Activated CD8-positive, alpha-beta T cell treated with anti-CD3 and anti-CD28 coated beads for 36 hours (primary cell): Measurements from ENCODE around the gene PSPH. TPM values are rescaled to one million over a fixed set of nuclear protein-coding genes. Genes with fewer than 3 reads are reported as not detected.
A peak's percentile ranks its signal among the peaks of the same experiment; 100 is the strongest.
"Not testable (repeated sequence)": the region's sequence is repeated elsewhere in the genome, so short reads cannot be mapped to it uniquely, and the experiment has no call there.

ENCODE experiments used
- ATAC-seq: fragments of 200-7000 bp; cut with Tn5 transposase; one replicate; pipeline ENCODE4 v1.10.0; 2021; ENCODE audit warnings: mild to moderate bottlenecking, moderate library complexity
- CTCF ChIA-PET: fragments of 350-600 bp; sonication (Branson Sonifier 250); formaldehyde crosslinking; loops from one replicate; lab custom pipeline; 2021; ENCODE audit warnings: antibody characterized with exemption; lab: Charles Lee
- POLR2A ChIA-PET: fragments of 350-600 bp; sonication (Branson Sonifier 250); formaldehyde crosslinking; loops from one replicate; lab custom pipeline; 2021; ENCODE audit warnings: antibody characterized with exemption; lab: Charles Lee
- DNase-seq: peaks from one replicate; pipeline ENCODE4 v3.0.0-alpha.2; 2020
- H3K27ac Mint-ChIP-seq: one replicate; pipeline ENCODE4 v1.8.0; 2021; ENCODE audit warnings: mild to moderate bottlenecking, mixed read lengths
- H3K27me3 Mint-ChIP-seq: one replicate; pipeline ENCODE4 v1.8.0; 2021; ENCODE audit warnings: mixed read lengths
- H3K36me3 Mint-ChIP-seq: one replicate; pipeline ENCODE4 v1.8.0; 2021; ENCODE audit warnings: low read depth, mixed read lengths
- H3K4me1 Mint-ChIP-seq: one replicate; pipeline ENCODE4 v1.8.0; 2021; ENCODE audit warnings: low read depth, mixed read lengths
- H3K4me3 Mint-ChIP-seq: one replicate; pipeline ENCODE4 v1.8.0; 2021; ENCODE audit warnings: mild to moderate bottlenecking, moderate library complexity, mixed read lengths
- H3K9me3 Mint-ChIP-seq: one replicate; pipeline ENCODE4 v1.8.0; 2021; ENCODE audit warnings: mixed read lengths
- intact Hi-C: fragments of 100-400 bp; cut with micrococcal nuclease; formaldehyde crosslinking; loops from one replicate; pipeline ENCODE4 v1.10.0; 2022
- total RNA-seq, 2 experiments: library from RNA; stranded (reverse); gene quantifications; one replicate each; pipeline ENCODE4 v1.2.3, GENCODE V29; 2021
- TF ChIP-seq, protein P1 (sequence below): fragments of 200-600 bp; IDR thresholded peaks from one replicate; pipeline ENCODE4 v1.8.0; 2022; ENCODE audit warnings: antibody characterized with exemption, mild to moderate bottlenecking

The PSPH gene
- 10 to 100 TPM; 31.2 to 33.8 TPM for total RNA-seq

DNA sequence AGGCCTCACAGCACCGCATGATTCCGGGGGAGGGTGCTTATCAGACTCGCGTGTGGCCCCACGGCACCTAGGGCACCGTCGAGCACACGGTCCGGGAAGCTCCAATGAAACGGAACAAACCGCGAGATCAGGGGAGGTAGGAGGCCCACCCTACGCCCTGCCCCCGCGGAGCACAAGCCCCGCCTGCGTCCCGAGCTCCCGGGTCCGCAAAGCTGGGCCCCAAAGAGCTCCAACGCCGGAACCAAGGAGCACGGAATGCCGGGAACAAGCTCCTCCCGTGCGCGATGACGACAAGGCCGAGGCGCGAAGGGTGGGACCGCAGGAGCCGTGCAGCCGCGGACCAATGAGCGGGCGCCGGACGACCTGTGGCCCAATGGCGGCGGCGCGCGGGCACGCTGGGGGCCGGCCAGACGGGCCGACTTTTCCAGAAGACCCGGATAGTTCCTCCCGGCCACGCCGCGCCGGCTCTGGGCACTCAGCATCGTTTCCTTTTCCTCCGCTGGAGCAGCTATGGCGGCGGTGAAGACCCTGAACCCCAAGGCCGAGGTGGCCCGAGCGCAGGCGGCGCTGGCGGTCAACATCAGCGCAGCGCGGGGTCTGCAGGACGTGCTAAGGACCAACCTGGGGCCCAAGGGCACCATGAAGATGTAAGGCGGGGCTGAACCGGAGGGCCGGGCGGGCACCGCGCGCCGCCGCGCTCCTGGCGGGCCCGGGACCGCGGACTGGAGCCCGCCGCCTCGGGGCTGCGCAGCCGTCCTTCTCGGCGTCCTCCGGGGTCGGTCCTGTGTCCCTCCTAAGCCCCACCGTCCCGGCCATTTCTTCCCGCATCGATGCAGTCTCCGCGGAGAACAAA is at the start of gene PSPH, which contains the start of gene CCT6A:
TSS of gene PSPH (minus strand) at position 106 of the 853 bp plus-strand sequence. CDS start 30,232 bp downstream, outside the sequence.
TSS of gene CCT6A (plus strand) at position 427 of the 853 bp plus-strand sequence. CDS start at position 511, 84 bp downstream.
- H3K36me3 Mint-ChIP-seq, result peaks cover 44% of the 10 kb centered on the region
- H3K4me3 Mint-ChIP-seq, result peak within 1 kb of the TSS; percentile 94
- peak within 1 kb of the TSS; percentile 94 for H3K27ac Mint-ChIP-seq
- ChIA-PET CTCF (interaction anchor here (0.6 to 1.5 kb wide), 6 partner anchors 10 to 52 kb away, joined by 3 to 7 read pairs (median 4); partner anchors contain the start of gene SUMF2), POLR2A (interaction anchor here (0.7 to 1.9 kb wide), 7 partner anchors 9 to 37 kb away, joined by 3 to 18 read pairs (median 7); partner anchors contain the start of gene SUMF2)
- TF ChIP-seq, protein P1, sequence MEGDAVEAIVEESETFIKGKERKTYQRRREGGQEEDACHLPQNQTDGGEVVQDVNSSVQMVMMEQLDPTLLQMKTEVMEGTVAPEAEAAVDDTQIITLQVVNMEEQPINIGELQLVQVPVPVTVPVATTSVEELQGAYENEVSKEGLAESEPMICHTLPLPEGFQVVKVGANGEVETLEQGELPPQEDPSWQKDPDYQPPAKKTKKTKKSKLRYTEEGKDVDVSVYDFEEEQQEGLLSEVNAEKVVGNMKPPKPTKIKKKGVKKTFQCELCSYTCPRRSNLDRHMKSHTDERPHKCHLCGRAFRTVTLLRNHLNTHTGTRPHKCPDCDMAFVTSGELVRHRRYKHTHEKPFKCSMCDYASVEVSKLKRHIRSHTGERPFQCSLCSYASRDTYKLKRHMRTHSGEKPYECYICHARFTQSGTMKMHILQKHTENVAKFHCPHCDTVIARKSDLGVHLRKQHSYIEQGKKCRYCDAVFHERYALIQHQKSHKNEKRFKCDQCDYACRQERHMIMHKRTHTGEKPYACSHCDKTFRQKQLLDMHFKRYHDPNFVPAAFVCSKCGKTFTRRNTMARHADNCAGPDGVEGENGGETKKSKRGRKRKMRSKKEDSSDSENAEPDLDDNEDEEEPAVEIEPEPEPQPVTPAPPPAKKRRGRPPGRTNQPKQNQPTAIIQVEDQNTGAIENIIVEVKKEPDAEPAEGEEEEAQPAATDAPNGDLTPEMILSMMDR, result no peak
- peaks cover 46% of the 10 kb centered on the region for H3K4me1 Mint-ChIP-seq
- intact Hi-C loops, result loop anchor here (1.0 to 5.0 kb wide), 2 partner anchors 13 to 56 kb away; partner anchors contain the start of genes CHCHD2 and SUMF2
- no peaks in the 10 kb centered on the region for H3K9me3 Mint-ChIP-seq
- DNase-seq (peak; percentile 94), ATAC-seq (peak; percentile 92)
- H3K27me3 Mint-ChIP-seq, result no peaks in the 10 kb centered on the region

- POLR2A ChIA-PET, result no interaction called here
Observed at GRCh38 chr7:56099653-56100052, 48.4 kb upstream of the PSPH start.

DNA sequence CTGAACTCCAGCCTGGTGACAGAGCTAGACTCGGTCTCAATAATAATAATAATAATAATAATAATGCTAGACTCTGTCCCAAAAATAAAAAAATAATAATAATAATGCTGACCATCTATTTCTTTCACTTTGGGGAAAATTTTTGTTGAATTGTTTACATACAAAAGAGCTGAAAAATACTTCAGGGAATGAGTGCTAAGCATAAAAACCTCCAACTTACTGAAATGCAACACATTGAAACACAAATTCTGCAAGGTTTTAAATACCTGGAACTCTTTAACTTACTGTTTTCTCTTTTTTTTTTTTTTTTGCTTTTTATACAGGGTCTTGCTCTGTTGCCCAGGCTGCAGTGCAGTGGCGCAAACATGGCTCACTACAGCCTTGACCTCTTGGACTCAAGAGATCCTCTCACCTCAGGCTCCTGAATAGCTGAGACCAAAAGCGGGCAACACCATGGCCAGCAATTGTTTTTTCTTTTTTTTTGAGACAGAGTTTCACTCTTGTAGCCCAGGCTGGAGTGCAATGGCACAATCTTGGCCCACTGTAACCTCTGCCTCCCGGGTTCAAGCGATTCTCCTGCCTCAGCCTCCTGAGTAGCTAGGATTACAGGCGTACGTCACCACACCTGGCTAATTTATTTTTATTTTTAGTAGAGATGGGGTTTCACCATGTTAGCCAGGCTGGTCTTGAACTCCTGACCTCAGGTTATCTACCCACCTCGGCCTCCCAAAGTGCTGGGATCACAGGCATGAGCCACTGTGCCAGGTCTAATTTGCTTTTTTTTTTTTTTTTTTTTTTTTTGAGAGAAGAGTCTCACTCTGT is 47.2 kb upstream of the PSPH start:
- CTCF ChIA-PET, result interaction anchor here (1.9 kb wide), 1 partner anchor 24 kb away, joined by 6 read pairs; no protein-coding TSS in a partner anchor
- not testable (repeated sequence) for H3K27me3 Mint-ChIP-seq, H3K4me1 Mint-ChIP-seq

More at GRCh38 chr7:56099653-56100052, 48.4 kb upstream of the PSPH start:
- H3K27me3 Mint-ChIP-seq, result no peaks in the 10 kb centered on the region
- H3K9me3 Mint-ChIP-seq, result no peaks in the 10 kb centered on the region
- no peak overlapping the region for H3K4me3 Mint-ChIP-seq
- ATAC-seq (peak; percentile 31), DNase-seq (peak; percentile 12)
- CTCF ChIA-PET, result interaction anchor here (1.9 kb wide), 1 partner anchor 25 kb away, joined by 6 read pairs; no protein-coding TSS in a partner anchor
- peaks cover 15% of the 10 kb centered on the region for H3K4me1 Mint-ChIP-seq
- peaks cover 39% of the 10 kb centered on the region for H3K36me3 Mint-ChIP-seq
- TF ChIP-seq, protein P1, result no peak
- no peak overlapping the region for H3K27ac Mint-ChIP-seq
- intact Hi-C loops, result no loop called here

DNA sequence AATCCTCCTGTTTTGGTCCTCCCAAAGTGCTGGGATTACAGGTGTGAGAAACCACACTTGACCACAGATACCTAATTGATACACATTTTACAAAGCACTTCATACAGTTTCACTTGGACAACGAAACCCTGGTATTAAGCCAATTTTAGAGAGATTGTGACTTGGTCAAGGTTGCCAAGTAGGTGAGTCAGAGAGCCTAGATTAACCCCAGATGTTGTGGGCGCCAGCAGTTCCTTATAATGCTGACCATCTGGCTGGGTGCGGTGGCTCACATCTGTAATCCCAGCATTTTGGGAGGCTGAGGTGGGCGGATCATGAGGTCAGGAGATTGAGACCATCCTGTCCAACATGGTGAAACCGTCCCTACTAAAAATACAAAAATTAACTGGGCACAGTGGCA is 46.5 kb upstream of the PSPH start:
- DNase-seq (no peak), ATAC-seq (no peak)
- TF ChIP-seq, protein P1, result no peak
- H3K27ac Mint-ChIP-seq, result no peak overlapping the region
- H3K4me3 Mint-ChIP-seq, result no peak overlapping the region
- H3K4me1 Mint-ChIP-seq, result peaks cover 5% of the 10 kb centered on the region
- no peaks in the 10 kb centered on the region for H3K9me3 Mint-ChIP-seq
- H3K27me3 Mint-ChIP-seq, result no peaks in the 10 kb centered on the region
- ChIA-PET CTCF (interaction anchor here (1.9 kb wide), 1 partner anchor 23 kb away, joined by 6 read pairs; no protein-coding TSS in a partner anchor), POLR2A (no interaction called here)
- H3K36me3 Mint-ChIP-seq, result peaks cover 25% of the 10 kb centered on the region
- intact Hi-C loops, result no loop called here

More for the DNA sequence above, 47.2 kb upstream of the PSPH start:
- POLR2A ChIA-PET, result interaction anchor here (0.6 kb wide), 2 partner anchors 565 to 832 kb away, joined by 3 to 4 read pairs; no protein-coding TSS in a partner anchor
- H3K9me3 Mint-ChIP-seq, H3K4me3 Mint-ChIP-seq, H3K27ac Mint-ChIP-seq, intact Hi-C loops, DNase-seq, ATAC-seq: not testable (repeated sequence)
- peaks cover 28% of the 10 kb centered on the region for H3K36me3 Mint-ChIP-seq
